AML-193 (cell line): Measurements from ENCODE around the gene JMJD8.

Source experiments
- DNase-seq, 2 experiments: peaks; one replicate each; lab custom pipeline; 2025; lab: John Stamatoyannopoulos, UW

JMJD8 gene

GRCh38 chr16:638034-638543 lies 46.0 kb downstream of the JMJD8 start:
- no peak for DNase-seq

GRCh38 chr16:637081-638018 lies 46.8 kb downstream of the JMJD8 start:
- DNase-seq: peak; percentile 12 to 67

- DNase-seq: peak; percentile 85 to 88
Measured at GRCh38 chr16:636206-637080, 47.7 kb downstream of the JMJD8 start, which contains the start of gene METTL26. Gene METTL26, minus strand, starts transcription at chr16:636305. Its CDS starts 15 bp downstream, at chr16:636290.

GRCh38 chr16:635573-636205 lies 48.4 kb downstream of the JMJD8 start:
- no peak for DNase-seq

GRCh38 chr16:634996-635395 lies 49.1 kb downstream of the JMJD8 start:
- DNase-seq: no peak

- no peak for DNase-seq
Measured at GRCh38 chr16:634051-634670, 50.0 kb downstream of the JMJD8 start.

- no peak for DNase-seq
Measured at GRCh38 chr16:633336-634050, 50.6 kb downstream of the JMJD8 start.

- DNase-seq: no peak
Measured at GRCh38 chr16:632486-633335, 51.4 kb downstream of the JMJD8 start.

GRCh38 chr16:631808-632358 lies 52.3 kb downstream of the JMJD8 start:
- no peak for DNase-seq
